GM12892 (cell line): Measurements from ENCODE around the gene ADAMTSL1.

Source experiments
- POLR2A ChIP-seq: IDR thresholded peaks from 2 replicates; pipeline ENCODE4 v1.6.1; 2011; ENCODE audit warnings: low read depth, low read length, control low read depth
- POLR2AphosphoS5 ChIP-seq: IDR thresholded peaks from 2 replicates; pipeline ENCODE4 v1.6.1; 2011; ENCODE audit warnings: low read depth, low read length, control low read depth

GRCh38 chr9:18482371-18482770 lies 8.4 kb downstream of the ADAMTSL1 start:
- TF ChIP-seq POLR2AphosphoS5 = no peak
- TF ChIP-seq POLR2A = no peak
